ENCODE measurements around the gene ZNF146.
A peak's percentile ranks its signal among the peaks of the same experiment; 100 is the strongest.
"Not testable (repeated sequence)": the region's sequence is repeated elsewhere in the genome, so short reads cannot be mapped to it uniquely, and the experiment has no call there.

ZNF146 gene
- total RNA-seq, result 46.8 to 85.1 (median 80.9) reads per million in 4 donors

GRCh38 chr19:36214386-36215275 is at the start of gene ZNF146, which contains the start of gene ZNF565:
TSS of gene ZNF146 (plus strand) at chr19:36215106. CDS start at chr19:36236441, 21,335 bp downstream.
TSS of gene ZNF565 (minus strand) at chr19:36214665. CDS start at chr19:36201985, 12,680 bp downstream.
- peak; percentile 92 to 98 (median 93) for DNase-seq

- DNase-seq, result no peak
Measured at GRCh38 chr19:36169084-36169760, 45.7 kb upstream of the ZNF146 start.

- DNase-seq, result no peak
Measured at GRCh38 chr19:36172852-36173251, 42.1 kb upstream of the ZNF146 start.

GRCh38 chr19:36173846-36174245 is 41.1 kb upstream of the ZNF146 start:
- DNase-seq, result not testable (repeated sequence)

GRCh38 chr19:36179077-36179476 is 35.8 kb upstream of the ZNF146 start:
- DNase-seq, result not testable (repeated sequence)

- DNase-seq, result no peak
Measured at GRCh38 chr19:36182612-36183244, 32.2 kb upstream of the ZNF146 start.

- DNase-seq, result no peak
Measured at GRCh38 chr19:36183245-36183628, 31.7 kb upstream of the ZNF146 start.

GRCh38 chr19:36186722-36187121 is 28.2 kb upstream of the ZNF146 start:
- not testable (repeated sequence) for DNase-seq

- DNase-seq, result no peak
Measured at GRCh38 chr19:36196249-36196648, 18.7 kb upstream of the ZNF146 start.

GRCh38 chr19:36198119-36198518 is 16.8 kb upstream of the ZNF146 start:
- DNase-seq, result no peak

- no peak for DNase-seq
Measured at GRCh38 chr19:36201684-36202083, 13.2 kb upstream of the ZNF146 start.

GRCh38 chr19:36203293-36203692 is 11.6 kb upstream of the ZNF146 start:
- no peak for DNase-seq

GRCh38 chr19:36207605-36208252 is 7.2 kb upstream of the ZNF146 start:
- DNase-seq, result no peak

- no peak for DNase-seq
Measured at GRCh38 chr19:36209372-36209771, 5.5 kb upstream of the ZNF146 start.

- no peak for DNase-seq
Measured at GRCh38 chr19:36210497-36210896, 4.4 kb upstream of the ZNF146 start.

GRCh38 chr19:36212895-36213294 is 2.0 kb upstream of the ZNF146 start:
- no peak for DNase-seq

- no peak for DNase-seq
Measured at GRCh38 chr19:36215276-36216123, 594 bp downstream of the ZNF146 start.

GRCh38 chr19:36221474-36221873 is 6.6 kb downstream of the ZNF146 start:
- no peak for DNase-seq

GRCh38 chr19:36222503-36222902 is 7.6 kb downstream of the ZNF146 start:
- no peak for DNase-seq

- DNase-seq, result no peak
Measured at GRCh38 chr19:36225219-36225892, 10.4 kb downstream of the ZNF146 start.

GRCh38 chr19:36233626-36234025 is 18.7 kb downstream of the ZNF146 start:
- DNase-seq, result not testable (repeated sequence)

Measured in T-helper 1 cell (primary cell).